Spleen (tissue), 7 donors: ENCODE results near the gene BAIAP2L2.

ENCODE experiments used
- CTCF ChIP-seq, 11 experiments: fragments of 200-600 bp in 7 of 11; fragments of 450-650 bp in 4 of 11; sonication (generic) in 4 of 11; IDR thresholded peaks in 8 of 11; conservative IDR thresholded peaks in 3 of 11; 1 replicate in 7 of 11; 2 replicates in 4 of 11; pipeline versions ENCODE4 v1.4.0 to v1.8.0; 2016 to 2021; ENCODE audit warnings: antibody characterized with exemption in 11 of 11, inconsistent platforms in 4 of 11, mild to moderate bottlenecking in 1 of 11
- POLR2A ChIP-seq, 3 donors: fragments of 450-650 bp; IDR thresholded peaks; one replicate each; pipeline ENCODE4 v1.5.1; 2017; ENCODE audit warnings: antibody characterized with exemption in 3 of 3, mild to moderate bottlenecking in 1 of 3
- POLR2AphosphoS5 ChIP-seq, 3 donors: sonication (generic); formaldehyde crosslinking; IDR thresholded peaks; one replicate each; pipeline ENCODE4 v1.5.1; 2017; ENCODE audit warnings: antibody characterized with exemption in 3 of 3
- donor health status: DM: no; HTN: no; CAD: no; lungs with moderate emphysema.
- donor health status: DM: no; HTN: no; CAD: no.
- donor health status: DM: no; HTN: no; CAD: no.

GRCh38 chr22:38126928-38127668, 16.6 kb upstream of the BAIAP2L2 start:
- TF ChIP-seq POLR2AphosphoS5 (IDR thresholded peaks at IDR 0.05) (no peak), CTCF (IDR thresholded peaks at IDR 0.05 in 8 of 11, conservative IDR thresholded peaks at IDR 0.05 in 3 of 11) (no peak), POLR2A (IDR thresholded peaks at IDR 0.05) (no peak)
